Testis (tissue), 2 donors: ENCODE results near the gene PDYN.

ENCODE experiments used
- CTCF ChIP-seq, 3 experiments: fragments of 450-650 bp in 2 of 3; fragments of 200-600 bp in 1 of 3; sonication (generic) in 1 of 3; IDR thresholded peaks; one replicate each; pipeline ENCODE4 v1.5.1; 2016 to 2019; ENCODE audit warnings: antibody characterized with exemption in 3 of 3, mild to moderate bottlenecking in 2 of 3, moderate library complexity in 1 of 3
- POLR2A ChIP-seq: fragments of 450-650 bp; IDR thresholded peaks from one replicate; pipeline ENCODE4 v1.6.1; 2017; ENCODE audit warnings: antibody characterized with exemption, mild to moderate bottlenecking, moderate library complexity

- no peak for TF ChIP-seq CTCF (IDR thresholded peaks at IDR 0.05)
- TF ChIP-seq POLR2A, result no peak
Measured at GRCh38 chr20:2002365-2002764, 8.5 kb upstream of the PDYN start.
